HPDE6-E6E7 (cell line): ENCODE measurements around the gene CPT1A.

ENCODE experiments used
- DNase-seq: peaks from one replicate; pipeline ENCODE4 v3.0.0; 2011; ENCODE audit warnings: missing footprints; ENCODE audit errors: extremely low spot score

The CPT1A gene

GRCh38 chr11:68709062-68709461, 132.7 kb downstream of the CPT1A start:
- DNase-seq: no peak

GRCh38 chr11:68707527-68707926, 134.2 kb downstream of the CPT1A start:
- DNase-seq: no peak

- DNase-seq: no peak
These were observed 136.8 kb downstream of the CPT1A start for GRCh38 chr11:68704887-68705286.
